Hepatocyte (in vitro differentiated cells): ENCODE data around the gene CUZD1. TPM values are rescaled to one million over a fixed set of nuclear protein-coding genes. Genes with fewer than 3 reads are reported as not detected.
"Not testable (repeated sequence)": the region's sequence is repeated elsewhere in the genome, so short reads cannot be mapped to it uniquely, and the experiment has no call there.

Source experiments
- DNase-seq: peaks from one replicate; pipeline ENCODE4 v3.0.0-alpha.2; 2016; ENCODE audit warnings: low spot score
- H2AFZ ChIP-seq: fragments of 200-600 bp; sonication (generic); 2 replicates; pipeline ENCODE4 v1.6.0; 2016; ENCODE audit warnings: antibody characterized with exemption, mild to moderate bottlenecking
- H3K27ac ChIP-seq: fragments of 200-600 bp; sonication (generic); 2 replicates; pipeline ENCODE4 v1.5.1; 2016; ENCODE audit warnings: mild to moderate bottlenecking
- H3K27me3 ChIP-seq: fragments of 200-600 bp; sonication (generic); 2 replicates; pipeline ENCODE4 v1.6.1; 2016
- H3K36me3 ChIP-seq: fragments of 200-600 bp; sonication (generic); replicated peaks from 2 replicates; pipeline ENCODE4 v1.5.1; 2016; ENCODE audit warnings: low read depth; ENCODE audit not compliant: insufficient read depth
- H3K4me1 ChIP-seq: fragments of 200-600 bp; sonication (generic); 2 replicates; pipeline ENCODE4 v1.5.1; 2016; ENCODE audit warnings: mild to moderate bottlenecking, moderate library complexity; ENCODE audit not compliant: insufficient read depth
- H3K4me2 ChIP-seq: fragments of 200-600 bp; sonication (generic); 2 replicates; pipeline ENCODE4 v1.6.0; 2016
- H3K4me3 ChIP-seq: fragments of 200-600 bp; sonication (generic); 2 replicates; pipeline ENCODE4 v1.5.1; 2016; ENCODE audit warnings: mild to moderate bottlenecking
- H3K79me2 ChIP-seq: fragments of 200-600 bp; sonication (generic); 2 replicates; pipeline ENCODE4 v1.6.0; 2017; ENCODE audit warnings: mild to moderate bottlenecking
- H3K9me2 ChIP-seq: fragments of 200-600 bp; sonication (generic); replicated peaks from 2 replicates; pipeline ENCODE4 v1.6.0; 2017; ENCODE audit warnings: mild to moderate bottlenecking; ENCODE audit not compliant: insufficient read depth
- H3K9me3 ChIP-seq: fragments of 200-600 bp; sonication (generic); 2 replicates; pipeline ENCODE4 v1.5.1; 2016; ENCODE audit warnings: low read depth, mild to moderate bottlenecking
- H4K20me1 ChIP-seq: fragments of 200-600 bp; sonication (generic); 2 replicates; pipeline ENCODE4 v1.6.0; 2016; ENCODE audit warnings: mild to moderate bottlenecking; ENCODE audit not compliant: insufficient read depth, poor library complexity, severe bottlenecking
- EZH2 ChIP-seq: fragments of 200-600 bp; sonication (generic); IDR thresholded peaks from 2 replicates; pipeline ENCODE4 v1.6.1; 2016; ENCODE audit warnings: antibody characterized with exemption, mild to moderate bottlenecking, borderline replicate concordance
- EZH2phosphoT487 ChIP-seq: fragments of 200-600 bp; sonication (generic); IDR thresholded peaks from one replicate; pipeline ENCODE4 v1.6.1; 2018; ENCODE audit warnings: antibody characterized with exemption, mild to moderate bottlenecking, low read depth, moderate library complexity; ENCODE audit not compliant: unreplicated experiment, severe bottlenecking
- WGBS: methylation state at CpG from one replicate; pipeline ENCODE4 v1.1.6; 2016; ENCODE audit warnings: low lambda C conversion rate; ENCODE audit errors: missing lambda C conversion rate; 5-methylcytosine and 5-hydroxymethylcytosine counted together
- polyA plus RNA-seq: library from polyadenylated mRNA; unstranded; fragments of >200 nt; fragmentation: Nextera tagmentation; extraction: Ambion mirVana; gene quantifications from 2 replicates; pipeline ENCODE4 v1.2.1, GENCODE V29; 2016
- total RNA-seq: library from RNA; depleted of rRNA; stranded (reverse); fragments of >200 nt; gene quantifications from 2 replicates; pipeline ENCODE4 v1.2.3, GENCODE V29; 2014
- TF ChIP-seq, protein P1 (sequence below): fragments of 200-600 bp; sonication (generic); IDR thresholded peaks from 2 replicates; pipeline ENCODE4 v1.5.1; 2016; ENCODE audit warnings: antibody characterized with exemption, mild to moderate bottlenecking; ENCODE audit not compliant: poor library complexity

The CUZD1 gene
- total and polyA plus RNA-seq, 2 experiments from 2014 or later, result not detected

DNA sequence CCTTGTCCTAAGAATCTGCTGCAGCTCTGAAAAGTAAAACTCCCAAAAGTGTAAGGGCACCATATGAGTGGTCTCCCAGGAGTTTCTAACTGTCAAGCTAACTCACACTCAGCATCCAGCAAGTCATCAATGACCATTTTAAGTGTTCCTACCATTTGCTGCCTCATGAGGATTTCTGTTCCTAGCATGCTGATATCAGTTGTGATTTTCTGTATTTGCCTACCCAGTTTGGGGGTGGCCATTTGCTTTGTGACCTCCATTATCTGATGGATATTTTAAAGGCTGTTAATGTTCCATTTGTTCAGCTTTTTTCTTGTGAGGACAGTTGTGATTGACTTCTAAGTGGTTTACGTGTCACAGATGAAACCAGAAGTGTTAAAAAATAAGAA lies 30.8 kb upstream of the CUZD1 start:
- no peaks in the 10 kb centered on the region for H3K9me3 ChIP-seq
- no peaks in the 10 kb centered on the region for H3K9me2 ChIP-seq
- no peaks in the 10 kb centered on the region for H3K36me3 ChIP-seq
- TF ChIP-seq EZH2, result no peak
- TF ChIP-seq, protein P1, sequence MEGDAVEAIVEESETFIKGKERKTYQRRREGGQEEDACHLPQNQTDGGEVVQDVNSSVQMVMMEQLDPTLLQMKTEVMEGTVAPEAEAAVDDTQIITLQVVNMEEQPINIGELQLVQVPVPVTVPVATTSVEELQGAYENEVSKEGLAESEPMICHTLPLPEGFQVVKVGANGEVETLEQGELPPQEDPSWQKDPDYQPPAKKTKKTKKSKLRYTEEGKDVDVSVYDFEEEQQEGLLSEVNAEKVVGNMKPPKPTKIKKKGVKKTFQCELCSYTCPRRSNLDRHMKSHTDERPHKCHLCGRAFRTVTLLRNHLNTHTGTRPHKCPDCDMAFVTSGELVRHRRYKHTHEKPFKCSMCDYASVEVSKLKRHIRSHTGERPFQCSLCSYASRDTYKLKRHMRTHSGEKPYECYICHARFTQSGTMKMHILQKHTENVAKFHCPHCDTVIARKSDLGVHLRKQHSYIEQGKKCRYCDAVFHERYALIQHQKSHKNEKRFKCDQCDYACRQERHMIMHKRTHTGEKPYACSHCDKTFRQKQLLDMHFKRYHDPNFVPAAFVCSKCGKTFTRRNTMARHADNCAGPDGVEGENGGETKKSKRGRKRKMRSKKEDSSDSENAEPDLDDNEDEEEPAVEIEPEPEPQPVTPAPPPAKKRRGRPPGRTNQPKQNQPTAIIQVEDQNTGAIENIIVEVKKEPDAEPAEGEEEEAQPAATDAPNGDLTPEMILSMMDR, result no peak
- no peak for TF ChIP-seq EZH2phosphoT487
- H3K4me3 ChIP-seq, result no peak overlapping the region
- H4K20me1 ChIP-seq, result no peaks in the 10 kb centered on the region
- H3K27me3 ChIP-seq, result peaks cover 60% of the 10 kb centered on the region
- H3K27ac ChIP-seq, result no peak overlapping the region
- no peaks in the 10 kb centered on the region for H3K4me1 ChIP-seq
- H3K79me2 ChIP-seq, result no peaks in the 10 kb centered on the region
- H3K4me2 ChIP-seq, result no peak overlapping the region
- H2AFZ ChIP-seq, result no peak overlapping the region
- DNase-seq, result no peak
- 38% methylated on average over 1 of the region's 1 CpG for WGBS

- H3K79me2 ChIP-seq, result no peaks in the 10 kb centered on the region
- H3K9me3 ChIP-seq, result no peaks in the 10 kb centered on the region
- no peak overlapping the region for H3K27ac ChIP-seq
- no peaks in the 10 kb centered on the region for H3K9me2 ChIP-seq
- H3K4me1 ChIP-seq, result no peaks in the 10 kb centered on the region
- no peak for DNase-seq
- WGBS, result 17% methylated on average over 6 of the region's 6 CpGs
- TF ChIP-seq EZH2 (no peak), EZH2phosphoT487 (no peak)
- TF ChIP-seq, protein P1, result no peak
- peaks cover 57% of the 10 kb centered on the region for H3K27me3 ChIP-seq
- H2AFZ ChIP-seq, result no peak overlapping the region
- no peak overlapping the region for H3K4me2 ChIP-seq
- H3K4me3 ChIP-seq, result no peak overlapping the region
- no peaks in the 10 kb centered on the region for H4K20me1 ChIP-seq
- H3K36me3 ChIP-seq, result no peaks in the 10 kb centered on the region
These were observed 30.3 kb upstream of the CUZD1 start for GRCh38 chr10:122875843-122876466.

GRCh38 chr10:122871947-122872346 lies 26.3 kb upstream of the CUZD1 start:
- not testable (repeated sequence) for H3K9me2 ChIP-seq
- 84% methylated on average over 2 of the region's 2 CpGs for WGBS

DNA sequence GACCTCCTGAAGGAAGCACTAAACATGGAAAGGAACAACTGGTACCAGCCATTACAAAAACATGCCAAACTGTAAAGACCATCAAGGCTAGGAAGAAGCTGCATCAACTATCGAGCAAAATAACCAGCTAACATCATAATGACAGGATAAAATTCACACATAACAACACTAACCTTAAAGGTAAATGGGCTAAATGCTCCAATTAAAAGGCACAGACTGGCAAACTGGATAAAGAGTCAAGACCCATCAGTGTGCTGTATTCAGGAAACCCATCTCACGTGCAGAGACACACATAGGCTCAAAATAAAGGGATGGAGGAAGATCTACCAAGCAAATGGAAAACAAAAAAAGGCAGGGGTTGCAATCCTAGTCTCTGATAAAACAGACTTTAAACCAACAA lies 23.1 kb upstream of the CUZD1 start:
- not testable (repeated sequence) for H3K9me2 ChIP-seq, H4K20me1 ChIP-seq, H3K4me3 ChIP-seq, H3K36me3 ChIP-seq, H3K27me3 ChIP-seq, H3K4me2 ChIP-seq, H2AFZ ChIP-seq, H3K79me2 ChIP-seq, H3K9me3 ChIP-seq, H3K27ac ChIP-seq, H3K4me1 ChIP-seq, DNase-seq
- 74% methylated on average over 2 of the region's 2 CpGs for whole genome bisulfite sequencing

More at GRCh38 chr10:122871947-122872346, 26.3 kb upstream of the CUZD1 start:
- H3K36me3 ChIP-seq, H3K79me2 ChIP-seq, H4K20me1 ChIP-seq, H3K27ac ChIP-seq, H2AFZ ChIP-seq, H3K4me3 ChIP-seq, DNase-seq, H3K4me1 ChIP-seq, H3K4me2 ChIP-seq, H3K9me3 ChIP-seq: not testable (repeated sequence)
- H3K27me3 ChIP-seq, result peaks cover 18% of the 10 kb centered on the region

DNA sequence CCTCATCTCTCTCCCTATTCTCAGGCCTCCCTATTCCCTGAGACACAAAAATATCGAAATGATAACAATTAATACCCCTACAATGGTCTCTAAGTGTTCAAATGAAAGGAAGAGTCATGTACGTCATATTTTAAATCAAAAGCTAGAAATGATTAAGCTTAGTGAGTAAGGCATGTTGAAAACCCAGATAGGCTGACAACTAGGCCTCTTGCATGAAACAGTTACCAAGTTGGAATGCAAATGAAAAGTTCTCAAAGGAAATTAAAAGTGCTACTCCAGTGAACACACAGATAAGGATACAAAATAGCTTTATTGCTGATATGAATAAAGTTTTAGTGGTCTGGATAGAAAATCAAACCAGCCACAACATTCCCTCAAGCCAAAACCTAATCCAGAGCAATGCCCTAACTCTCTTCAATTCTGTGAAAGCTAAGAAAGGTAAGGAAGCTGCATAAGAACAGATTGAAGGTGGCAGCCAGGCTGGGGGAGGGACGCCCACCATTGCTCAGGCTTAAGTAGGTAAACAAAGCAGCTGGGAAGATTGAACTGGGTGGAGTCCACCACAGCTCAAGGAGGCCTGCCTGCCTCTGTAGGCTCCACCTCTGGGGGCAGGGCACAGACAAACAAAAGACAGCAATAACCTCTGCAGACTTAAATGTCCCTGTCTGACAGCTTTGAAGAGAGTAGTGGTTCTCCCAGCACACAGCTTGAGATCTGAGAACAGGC lies 21.3 kb upstream of the CUZD1 start:
- not testable (repeated sequence) for H3K27ac ChIP-seq, H3K4me3 ChIP-seq, H2AFZ ChIP-seq, H3K36me3 ChIP-seq, DNase-seq, H4K20me1 ChIP-seq, H3K4me1 ChIP-seq, H3K9me3 ChIP-seq, H3K4me2 ChIP-seq, H3K27me3 ChIP-seq, H3K9me2 ChIP-seq, H3K79me2 ChIP-seq
- WGBS, result 72% methylated on average over 3 of the region's 3 CpGs
